Fibroblast of pulmonary artery (primary cell): ENCODE measurements around the gene SHE.
"Not testable (repeated sequence)": the region's sequence is repeated elsewhere in the genome, so short reads cannot be mapped to it uniquely, and the experiment has no call there.

ENCODE experiments used
- DNase-seq: peaks from one replicate; pipeline ENCODE4 v3.0.0-alpha.2; 2010; ENCODE audit warnings: low read depth
- H3K4me3 ChIP-seq: replicated peaks from 2 replicates; pipeline ENCODE4 v1.5.1; 2011; ENCODE audit warnings: low read depth, mild to moderate bottlenecking, control low read depth, low read length, moderate library complexity
- CTCF ChIP-seq: IDR thresholded peaks from 2 replicates; pipeline ENCODE4 v1.5.1; 2011; ENCODE audit warnings: mild to moderate bottlenecking, control low read depth, low read length, inconsistent platforms; ENCODE audit errors: missing control alignments

Gene SHE

GRCh38 chr1:154547105-154547732 lies 45.0 kb upstream of the SHE start:
- DNase-seq, result no peak
- TF ChIP-seq CTCF, result no peak

DNA sequence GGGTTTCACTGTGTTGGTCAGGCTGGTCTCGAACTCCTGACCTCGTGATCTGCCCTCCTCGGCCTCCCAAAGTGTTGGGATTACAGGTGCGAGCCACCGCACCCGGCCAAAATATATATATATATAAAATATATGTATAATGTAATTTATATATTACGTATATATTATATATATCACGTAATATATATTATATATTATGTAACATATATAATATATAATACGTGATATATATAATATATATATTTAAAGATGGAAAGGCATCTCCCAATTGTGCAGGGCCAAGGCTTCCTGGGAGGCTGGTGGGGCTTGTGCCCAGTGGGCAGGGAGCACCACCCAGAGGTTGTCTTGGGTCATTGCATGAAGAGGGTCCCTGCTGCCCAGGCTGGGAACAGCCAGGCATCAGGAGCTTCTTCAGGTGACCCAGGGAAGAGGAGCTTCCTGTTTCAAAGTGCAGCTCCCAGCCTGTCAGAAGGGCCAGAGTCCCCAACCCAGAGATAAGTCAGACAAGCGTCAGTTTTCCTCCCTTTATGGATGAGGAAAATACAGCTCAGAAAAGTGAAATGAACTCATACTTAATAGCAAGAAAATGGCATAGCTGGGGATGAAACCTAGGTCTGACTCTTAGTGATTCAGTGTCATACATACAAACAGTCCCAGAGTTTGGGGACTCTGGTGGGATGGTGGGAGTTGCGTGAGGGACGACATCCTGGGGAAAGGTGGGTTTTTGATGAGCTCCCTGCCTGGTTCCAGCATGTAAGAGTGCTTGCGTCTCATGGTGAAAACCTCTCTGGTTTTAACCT lies 44.3 kb upstream of the SHE start:
- H3K4me3 ChIP-seq, result no peak overlapping the region
- peak; percentile 87 for TF ChIP-seq CTCF
- DNase-seq, result peak; percentile 79

More at GRCh38 chr1:154547105-154547732, 45.0 kb upstream of the SHE start:
- H3K4me3 ChIP-seq, result no peak overlapping the region

DNA sequence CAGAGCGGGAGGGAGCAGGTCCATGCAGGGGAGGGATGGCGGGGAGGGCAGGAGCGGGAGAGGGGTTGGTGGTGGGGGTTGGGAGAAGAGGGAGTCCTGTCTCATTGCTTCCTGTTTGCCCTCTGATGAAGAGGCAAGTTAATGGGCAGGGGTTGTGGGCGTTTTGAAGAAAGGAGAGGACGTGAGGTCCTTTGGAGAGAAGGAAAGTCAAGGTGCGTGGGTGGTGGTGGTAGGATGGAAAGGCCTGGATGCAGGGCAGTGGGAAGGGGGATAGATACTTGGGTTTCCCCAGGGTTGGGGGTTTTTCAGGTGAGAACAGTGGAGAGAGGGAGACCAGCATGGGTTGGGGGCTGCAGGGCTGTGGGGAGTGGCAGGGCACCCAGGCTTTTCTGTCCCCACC lies 39.0 kb upstream of the SHE start:
- H3K4me3 ChIP-seq, result no peak overlapping the region
- no peak for DNase-seq

DNA sequence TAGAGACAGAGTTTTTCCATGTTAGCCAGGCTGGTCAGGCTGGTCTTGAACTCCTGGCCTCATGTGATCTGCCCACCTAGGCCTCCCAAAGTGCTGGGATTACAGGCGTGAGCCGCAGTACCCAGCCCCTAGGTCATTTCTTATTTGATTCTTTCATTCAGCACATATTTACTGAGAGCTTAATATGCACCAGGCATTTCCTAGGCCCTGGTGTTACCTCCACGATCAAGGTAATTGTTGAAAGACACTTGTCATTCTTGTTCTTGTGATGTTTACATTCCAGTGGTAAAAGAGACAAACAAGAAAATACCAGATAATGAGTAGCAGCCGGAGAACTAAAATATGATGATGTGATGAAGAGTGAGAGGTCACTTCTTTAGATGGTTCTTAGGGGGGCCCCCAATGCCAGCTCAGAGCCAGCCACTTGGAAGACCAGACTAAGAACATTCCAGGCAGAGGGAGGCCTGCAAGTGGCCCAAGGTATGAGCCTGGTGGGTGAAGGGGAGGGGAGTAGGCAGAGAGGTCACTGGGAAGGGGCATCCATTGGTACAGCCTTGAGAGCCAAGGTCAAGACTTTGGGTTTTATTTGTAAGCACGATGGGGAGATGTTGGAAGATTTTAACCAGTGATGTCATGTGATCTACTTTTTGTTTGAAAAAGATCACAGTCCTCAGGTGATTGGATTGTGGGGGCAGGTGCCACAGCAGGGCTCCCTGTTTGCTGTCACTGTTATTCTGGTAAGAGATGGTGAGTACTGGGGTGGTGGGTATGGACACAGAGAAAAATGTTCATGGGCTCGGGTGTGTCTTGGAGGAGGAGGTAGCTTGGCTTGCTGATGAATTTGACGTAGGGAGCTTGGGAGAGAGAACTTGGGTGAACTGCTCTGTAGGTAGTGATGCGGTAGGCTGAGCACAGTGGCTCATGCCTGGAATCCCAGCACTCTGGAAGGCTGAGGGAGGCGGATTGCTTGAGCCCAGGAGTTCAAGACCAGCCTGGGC lies 37.6 kb upstream of the SHE start:
- no peak for TF ChIP-seq CTCF
- no peak overlapping the region for H3K4me3 ChIP-seq
- DNase-seq, result no peak

More for the DNA sequence above, 39.0 kb upstream of the SHE start:
- no peak for TF ChIP-seq CTCF

DNA sequence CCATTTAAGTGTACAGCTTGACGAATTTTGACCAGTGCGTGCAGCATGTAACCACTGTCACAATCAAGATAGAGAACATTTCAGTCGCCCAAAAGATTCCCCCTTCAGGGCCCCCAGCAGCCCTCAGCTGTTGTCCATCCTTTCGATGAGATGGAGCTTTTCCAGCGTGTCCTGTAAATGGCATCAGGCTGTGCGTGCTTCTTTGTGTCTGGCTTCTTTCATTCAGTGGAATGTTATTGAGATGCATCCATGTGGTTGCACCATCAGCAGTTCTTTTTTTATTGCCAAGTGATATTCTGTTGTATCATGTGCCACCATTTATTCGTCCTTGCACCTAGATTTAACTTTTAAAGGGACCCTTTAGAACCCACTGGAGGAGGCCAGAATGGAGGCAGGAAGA lies 34.4 kb upstream of the SHE start:
- no peak overlapping the region for H3K4me3 ChIP-seq
- no peak for DNase-seq
- TF ChIP-seq CTCF, result no peak

- H3K4me3 ChIP-seq, result no peak overlapping the region
- peak; percentile 25 for DNase-seq
- peak; percentile 48 for TF ChIP-seq CTCF
Measured at GRCh38 chr1:154533952-154534844, 32.0 kb upstream of the SHE start.

- DNase-seq, H3K4me3 ChIP-seq: not testable (repeated sequence)
Measured at GRCh38 chr1:154531950-154532349, 29.7 kb upstream of the SHE start.
